Activated T-cell treated with anti-CD3 and anti-CD28 coated beads, Interleukin-2, amount 50 U/mL, for 48 hours (primary cell): ENCODE results near the gene PLK3.
"Not testable (repeated sequence)": the region's sequence is repeated elsewhere in the genome, so short reads cannot be mapped to it uniquely, and the experiment has no call there.

Experiments
- DNase-seq, 2 experiments: peaks; one replicate each; pipeline ENCODE4 v3.0.0-alpha.2; 2020

Gene PLK3

DNA sequence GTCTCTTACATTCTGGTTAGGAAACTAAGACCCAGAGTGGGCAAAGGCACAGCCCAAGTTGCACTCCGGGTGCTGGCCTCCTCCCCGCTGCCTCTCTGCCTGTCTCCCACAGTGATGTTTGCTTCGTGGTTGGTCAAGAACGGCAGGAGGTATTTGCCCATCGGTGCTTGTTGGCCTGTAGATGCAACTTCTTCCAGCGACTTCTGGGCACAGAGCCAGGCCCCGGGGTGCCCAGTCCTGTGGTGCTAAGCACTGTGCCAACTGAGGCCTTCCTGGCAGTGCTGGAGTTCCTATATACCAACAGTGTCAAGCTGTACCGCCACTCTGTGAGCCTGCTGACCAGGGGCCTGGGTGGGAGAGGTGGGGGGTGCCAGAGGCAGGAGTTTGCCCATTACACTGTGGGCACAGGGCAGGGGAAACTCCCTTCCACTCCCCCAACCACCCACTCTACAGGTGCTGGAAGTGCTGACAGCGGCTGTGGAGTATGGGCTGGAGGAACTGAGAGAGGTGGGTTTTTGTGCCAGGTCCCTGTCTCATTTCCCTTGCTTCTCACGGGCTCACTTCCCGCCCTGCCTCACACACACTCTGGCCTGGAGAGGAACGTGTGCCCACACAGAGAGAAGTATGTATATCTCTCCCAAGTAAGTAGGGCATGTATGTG lies 10.1 kb downstream of the PLK3 start:
- peak; percentile 64 to 66 for DNase-seq

DNA sequence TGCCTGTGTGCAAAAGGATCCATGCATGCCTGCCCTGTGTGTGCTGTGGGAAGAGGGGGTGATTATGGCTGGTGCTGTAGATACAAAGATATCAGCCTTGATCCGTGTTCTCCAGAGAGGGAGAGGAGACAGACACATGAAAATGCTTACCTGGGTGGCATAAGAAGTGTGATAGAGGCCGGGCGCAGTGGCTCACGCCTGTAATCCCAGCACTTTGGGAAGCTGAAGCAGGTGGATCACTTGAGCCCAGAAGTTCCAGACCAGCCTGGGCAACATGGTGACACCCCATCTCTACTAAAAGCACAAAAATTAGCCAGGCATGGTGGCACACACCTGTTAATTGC lies 10.6 kb downstream of the PLK3 start:
- DNase-seq, result not testable (repeated sequence)

DNA sequence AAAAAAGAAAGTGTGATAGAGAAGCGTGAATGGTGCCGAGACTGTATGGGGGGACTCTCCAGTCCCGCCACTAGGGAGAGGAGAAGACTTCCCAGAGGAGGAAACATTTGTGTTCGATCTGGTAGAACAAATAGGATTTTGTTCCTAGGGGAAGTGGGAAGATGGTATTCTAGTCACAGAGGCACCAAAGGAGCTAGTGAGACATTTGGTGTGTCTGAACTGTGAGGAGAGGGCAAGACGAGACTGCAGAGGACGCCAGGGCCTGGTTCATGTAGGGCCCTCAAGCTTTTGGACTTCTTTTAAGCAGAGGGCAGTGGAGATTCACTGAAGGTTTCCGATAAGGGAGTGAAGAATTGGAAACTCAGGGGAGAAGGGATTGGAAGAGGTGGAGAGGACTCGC lies 11.1 kb downstream of the PLK3 start:
- DNase-seq, result no peak

DNA sequence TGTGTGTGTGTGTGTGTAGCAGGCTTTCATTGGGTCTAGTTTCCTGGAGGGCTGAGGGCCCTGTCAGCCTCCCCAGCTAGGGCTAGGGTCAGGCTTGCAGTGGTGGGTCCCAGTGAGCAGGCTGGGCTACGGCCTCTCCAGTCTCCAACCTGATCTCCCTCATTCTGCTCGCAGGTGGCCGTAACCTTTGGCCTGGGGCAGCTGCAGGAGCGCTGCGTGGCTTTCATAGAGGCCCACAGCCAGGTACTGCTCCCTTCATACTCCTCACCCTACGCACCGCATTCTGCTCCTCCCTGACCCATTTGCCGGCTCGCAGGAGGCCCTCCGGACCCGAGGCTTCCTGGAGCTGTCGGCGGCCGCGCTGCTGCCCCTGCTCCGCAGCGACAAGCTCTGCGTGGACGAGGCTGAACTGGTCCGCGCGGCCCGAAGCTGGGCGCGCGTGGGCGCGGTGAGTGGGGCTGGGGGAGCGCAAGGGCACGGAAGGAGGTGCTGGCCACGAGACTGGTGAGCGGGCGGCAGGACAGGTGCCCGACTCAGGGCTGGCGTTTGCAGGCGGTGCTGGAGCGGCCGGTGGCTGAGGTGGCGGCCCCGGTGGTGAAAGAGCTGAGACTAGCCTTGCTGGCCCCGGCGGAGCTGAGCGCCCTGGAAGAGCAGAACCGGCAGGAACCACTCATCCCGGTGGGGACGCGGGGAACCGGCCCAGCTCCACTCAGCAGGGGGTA lies 12.8 kb downstream of the PLK3 start:
- peak in 1 of 2 experiments; percentile 36 for DNase-seq

DNA sequence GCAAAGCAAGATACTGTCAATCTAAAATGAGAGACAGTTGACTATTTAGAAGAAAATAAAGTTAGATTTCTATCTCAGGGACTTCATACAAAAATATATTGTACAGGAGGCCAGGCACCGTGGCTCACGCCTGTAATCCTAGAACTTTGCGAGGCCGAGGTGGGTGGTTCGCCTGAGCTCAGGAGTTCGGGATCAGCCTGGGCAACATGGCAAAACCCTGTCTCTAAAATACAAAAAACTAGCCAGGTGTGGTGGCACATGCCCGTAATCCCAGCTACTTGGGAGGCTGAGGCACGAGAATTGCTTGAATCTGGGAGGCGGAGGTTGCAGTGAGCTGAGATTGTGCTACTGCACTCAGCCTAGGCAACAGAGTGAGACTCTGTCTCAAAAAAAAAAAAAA lies 15.7 kb downstream of the PLK3 start:
- not testable (repeated sequence) for DNase-seq

DNA sequence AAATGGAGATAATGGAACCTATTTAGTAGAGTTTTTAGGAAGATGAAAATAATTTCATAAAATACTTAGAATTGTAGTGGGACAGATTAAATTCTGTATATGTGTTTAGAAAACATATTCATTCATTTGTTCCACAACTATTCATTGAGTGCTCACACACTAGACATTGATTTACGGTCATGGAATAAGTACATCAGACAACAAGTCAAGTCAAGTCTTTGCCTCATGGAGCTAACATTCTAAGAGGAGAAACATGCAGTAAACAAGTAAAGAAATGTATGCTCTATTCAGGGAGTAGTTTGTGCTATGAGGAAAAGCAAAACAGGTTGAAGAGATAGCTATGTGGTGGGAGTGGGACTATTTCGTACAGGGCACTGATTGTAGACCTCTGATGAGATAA lies 17.1 kb downstream of the PLK3 start:
- DNase-seq, result no peak

DNA sequence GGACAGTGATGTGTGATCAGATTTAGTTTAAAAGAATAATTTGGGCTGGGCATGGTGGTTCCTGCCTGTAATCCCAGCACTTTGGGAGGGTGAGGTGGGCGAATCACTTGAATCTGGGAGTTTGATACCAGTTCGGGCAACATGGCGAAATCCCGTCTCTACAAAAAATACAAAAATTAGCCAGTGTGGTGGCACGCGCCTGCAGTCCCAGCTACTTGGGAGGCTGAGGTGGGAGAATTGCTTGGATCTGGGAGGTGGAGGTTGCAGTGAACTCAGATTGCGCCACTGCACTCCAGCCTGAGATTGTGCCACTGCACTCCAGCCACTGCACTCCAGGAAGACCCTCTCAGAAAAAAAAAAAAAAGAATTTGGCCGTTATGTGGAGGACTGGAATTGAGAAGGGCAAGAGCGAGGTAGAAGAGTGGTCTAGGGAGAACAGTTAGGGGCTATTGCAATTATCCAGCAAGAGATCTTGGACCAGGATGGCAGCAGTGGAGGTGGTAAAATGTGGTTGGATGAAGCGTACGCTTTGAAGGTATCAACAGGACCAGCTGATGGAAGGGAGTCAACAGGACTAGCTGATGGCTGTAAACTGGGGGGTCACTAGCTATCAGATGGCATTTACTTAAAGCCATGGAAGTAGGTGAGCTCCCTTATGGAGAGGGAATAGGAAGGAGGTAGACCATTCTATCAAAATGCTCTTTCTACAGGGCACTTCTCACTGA lies 17.8 kb downstream of the PLK3 start:
- no peak for DNase-seq

DNA sequence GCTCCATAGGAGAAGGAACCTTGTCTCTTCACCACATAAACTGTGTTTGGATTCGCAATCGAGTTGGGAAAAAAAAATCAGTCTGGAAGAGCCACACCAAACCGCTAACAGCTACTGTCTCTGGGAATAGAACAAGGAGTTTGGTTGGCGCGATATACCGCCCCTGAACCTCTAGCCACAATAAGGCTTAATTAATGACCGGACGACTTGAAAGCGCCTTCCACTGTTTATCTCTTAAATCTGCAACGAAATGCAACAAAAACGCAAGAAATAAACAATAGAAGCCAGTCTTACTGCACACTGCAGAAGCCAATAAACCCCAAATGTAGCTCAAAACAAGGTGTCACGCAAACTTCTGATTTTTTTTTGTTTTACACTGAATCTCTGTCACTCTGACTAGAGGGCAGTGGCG lies 19.0 kb downstream of the PLK3 start:
- no peak for DNase-seq

DNA sequence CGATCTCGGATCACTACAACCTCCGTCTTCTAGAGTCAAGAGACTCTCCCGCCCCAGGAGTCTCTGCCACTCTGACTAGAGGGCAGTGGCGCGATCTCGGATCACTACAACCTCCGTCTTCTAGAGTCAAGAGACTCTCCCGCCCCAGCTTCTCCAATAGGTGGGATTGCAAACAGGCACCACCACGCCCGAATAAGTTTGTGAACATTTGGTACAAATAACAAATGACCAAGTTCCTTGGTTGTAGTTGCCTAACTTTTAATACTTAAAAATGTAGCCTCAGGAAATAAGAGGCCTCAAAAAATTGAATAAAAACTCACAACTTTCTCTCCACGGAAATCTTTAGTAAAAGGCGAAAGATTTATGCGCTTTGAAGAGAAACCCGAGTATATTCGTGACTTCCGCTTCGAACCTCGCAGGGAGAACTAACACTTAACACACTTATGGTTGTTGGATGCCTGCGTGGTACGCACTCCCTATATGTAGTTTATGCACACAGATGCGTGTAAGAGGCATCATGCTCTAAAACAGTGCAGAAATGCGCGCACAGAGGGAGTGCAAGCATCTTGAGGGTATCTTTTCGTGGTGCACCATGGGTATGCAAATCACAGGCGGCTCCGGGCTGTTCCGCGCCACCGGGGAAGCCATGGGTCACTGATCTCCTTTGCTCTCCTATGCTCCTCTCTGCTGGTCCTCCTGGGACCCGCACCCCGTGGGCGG lies 19.6 kb downstream of the PLK3 start:
- peak; percentile 90 to 92 for DNase-seq

DNA sequence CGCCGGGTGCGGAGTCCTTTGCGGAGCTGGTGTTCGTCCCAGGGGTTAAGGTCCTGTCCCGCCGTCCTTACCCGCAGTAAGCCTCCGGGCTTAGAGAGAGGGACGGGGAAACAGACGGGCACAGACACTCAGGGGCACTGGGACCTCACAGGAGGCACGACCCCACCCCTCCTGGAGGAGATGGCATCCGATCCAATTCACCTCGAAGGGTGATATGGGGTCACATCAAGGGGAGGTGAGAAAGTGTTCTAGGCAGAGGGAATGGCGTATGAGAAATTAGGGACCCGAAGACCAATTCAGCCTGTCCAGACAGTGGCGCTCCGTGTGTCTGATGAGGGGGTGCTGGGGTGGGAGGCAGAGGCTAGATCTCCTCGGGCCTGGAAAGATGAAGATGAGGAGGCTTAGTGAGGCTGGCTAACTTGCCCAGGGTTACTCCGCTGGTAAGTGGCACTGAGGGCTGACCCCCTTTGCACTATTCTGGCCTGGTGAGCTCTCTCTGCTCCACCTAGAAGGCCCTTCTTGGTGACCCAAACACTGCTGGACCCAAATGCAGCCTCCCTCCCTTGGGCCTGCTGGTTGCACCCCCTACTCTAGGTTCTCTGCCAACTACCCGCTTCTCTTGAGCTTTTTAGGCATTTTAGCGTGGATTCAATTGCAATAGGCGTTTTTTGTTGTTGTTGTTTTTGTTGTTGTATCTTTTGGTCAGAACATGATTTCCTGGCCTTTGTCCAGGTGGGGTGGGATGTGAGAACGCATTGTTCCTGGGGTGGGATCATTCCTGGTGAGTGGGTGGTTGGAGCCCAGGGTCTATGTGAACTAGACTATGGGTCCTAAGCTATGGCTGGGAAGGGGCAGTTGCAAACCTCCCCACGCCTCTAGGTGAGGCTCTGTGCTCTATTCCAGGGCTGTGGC lies 20.4 kb downstream of the PLK3 start:
- no peak for DNase-seq

DNA sequence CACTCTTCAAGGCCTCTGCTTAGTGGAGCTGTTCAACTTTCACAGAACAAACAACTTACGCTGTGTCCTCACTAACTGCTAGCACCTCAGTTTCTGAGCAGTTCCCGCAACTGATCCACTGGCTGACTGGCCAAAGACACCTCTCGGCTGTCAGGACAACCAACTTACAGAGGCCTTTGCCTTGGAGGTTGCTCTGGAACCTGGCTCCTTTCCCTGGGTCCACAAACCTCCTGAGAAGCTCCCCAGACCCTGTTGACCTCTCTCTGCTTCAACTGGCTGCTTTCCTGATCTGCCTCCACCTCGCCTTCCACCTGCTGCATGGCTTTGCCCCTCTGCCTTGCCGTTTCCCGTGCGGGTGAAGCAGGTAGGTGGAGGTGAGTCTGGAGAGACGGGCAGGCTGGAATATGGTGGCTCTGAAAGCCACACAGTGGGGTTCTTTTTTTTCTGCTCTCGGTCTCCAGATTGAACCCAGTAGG lies 21.1 kb downstream of the PLK3 start:
- no peak for DNase-seq

DNA sequence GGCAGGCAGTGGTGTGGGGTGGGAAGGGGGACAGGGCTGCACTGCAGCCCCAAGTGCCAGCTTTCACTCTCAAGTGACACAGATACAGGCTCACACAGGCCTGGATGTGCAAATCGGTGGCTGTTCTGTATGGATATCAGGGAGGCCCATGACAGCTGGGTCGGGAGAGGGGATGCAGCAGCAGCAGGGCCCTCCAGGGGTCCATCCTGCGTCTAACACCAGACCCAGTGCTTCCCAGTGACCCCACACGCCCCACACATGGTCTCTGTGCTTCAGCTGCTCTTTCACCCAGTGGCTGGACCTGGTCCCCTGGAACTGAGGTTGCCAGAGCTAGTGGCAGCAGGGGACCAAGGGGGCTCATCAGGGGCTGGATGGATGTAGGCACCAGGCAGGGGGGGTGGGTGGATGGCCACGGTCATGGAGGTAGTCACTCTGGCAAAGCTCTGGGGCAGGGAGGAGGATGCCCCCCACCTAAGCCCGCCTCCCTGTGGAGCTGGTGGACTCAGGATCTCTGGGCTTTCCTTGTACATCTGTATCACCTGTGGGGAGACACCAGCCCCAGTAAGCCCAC lies 22.0 kb downstream of the PLK3 start:
- DNase-seq, result no peak

DNA sequence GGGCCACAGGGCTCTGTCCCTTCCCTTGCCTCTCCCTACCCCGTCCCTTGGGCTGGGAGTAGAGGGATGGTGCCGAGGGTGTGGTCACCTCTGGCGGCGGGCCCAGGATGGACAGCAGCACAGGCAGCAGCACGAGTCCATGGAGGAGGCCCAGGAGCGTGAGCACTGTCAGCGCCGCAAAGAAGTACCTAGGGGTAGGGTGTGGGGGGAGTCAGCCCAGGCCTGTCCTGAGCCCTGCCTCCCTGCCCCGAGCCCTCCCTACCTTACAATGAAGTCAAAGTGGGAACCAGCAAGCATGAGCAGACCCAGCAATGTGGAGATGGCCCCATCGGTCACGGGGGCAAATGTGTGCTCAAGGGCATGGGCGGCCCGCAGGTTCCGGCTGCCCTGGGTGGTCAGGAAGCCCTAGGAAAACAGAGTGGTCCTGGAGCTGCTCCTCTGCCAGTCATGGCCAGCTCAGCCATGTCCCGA lies 22.8 kb downstream of the PLK3 start:
- DNase-seq, result no peak

DNA sequence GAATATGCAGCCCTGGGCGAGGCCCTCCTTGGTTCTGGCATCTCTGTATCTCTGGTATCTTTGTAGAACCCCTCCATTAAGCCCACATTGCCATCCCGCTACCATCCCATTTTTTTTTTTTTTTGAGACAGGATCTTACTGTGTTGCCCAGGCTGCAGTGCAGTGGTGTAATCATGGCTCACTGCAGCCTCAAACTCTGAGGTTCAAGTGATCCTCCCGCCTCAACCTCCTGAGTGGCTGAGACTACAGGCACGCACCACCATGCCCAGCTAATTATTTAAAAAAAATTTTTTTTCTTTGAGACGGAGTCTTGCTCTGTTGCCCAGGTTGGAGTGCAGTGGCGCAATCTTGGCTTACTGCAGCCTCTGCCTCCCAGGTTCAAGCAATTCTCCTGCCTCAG lies 24.2 kb downstream of the PLK3 start:
- not testable (repeated sequence) for DNase-seq

DNA sequence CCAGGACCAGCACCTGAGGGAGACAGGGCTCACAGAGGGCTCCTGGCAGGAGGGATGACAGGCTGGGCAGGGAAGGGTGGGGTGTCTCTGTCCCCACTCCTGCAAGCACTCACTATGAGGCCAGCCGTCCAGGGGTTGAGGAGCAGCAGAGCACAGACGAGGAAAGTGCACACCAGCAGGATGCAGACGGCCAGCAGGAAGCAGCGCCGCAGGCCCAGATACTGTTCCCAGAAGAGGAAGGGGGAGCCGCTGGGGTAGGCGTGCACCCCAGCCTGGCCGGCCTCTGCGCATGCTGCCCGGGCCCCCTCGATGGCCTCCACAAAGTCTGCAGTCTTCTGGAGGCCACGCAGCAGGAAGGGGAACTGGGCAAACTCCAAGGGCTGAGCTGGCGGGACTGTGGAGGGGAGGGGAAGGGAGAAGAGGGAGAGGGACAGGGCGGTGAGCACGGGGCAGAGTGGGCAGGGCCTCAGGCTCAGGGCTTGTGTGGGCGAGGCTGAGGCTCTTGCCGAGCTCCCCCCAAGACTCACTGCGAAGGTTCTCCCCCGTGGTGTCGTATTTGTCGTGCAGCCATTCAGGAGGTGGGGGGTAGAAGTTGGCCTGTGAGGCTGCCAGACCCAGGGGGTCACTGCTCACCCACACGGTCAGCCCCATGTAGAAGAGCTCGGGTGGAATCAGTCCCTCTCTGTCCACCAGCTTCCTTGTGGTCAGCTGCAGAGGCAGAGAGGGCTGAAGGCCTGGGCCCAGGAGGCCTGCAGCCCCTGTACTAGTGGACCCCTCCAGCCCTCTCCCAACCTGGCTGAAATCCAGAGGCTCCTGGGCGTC lies 26.4 kb downstream of the PLK3 start:
- DNase-seq, result no peak

DNA sequence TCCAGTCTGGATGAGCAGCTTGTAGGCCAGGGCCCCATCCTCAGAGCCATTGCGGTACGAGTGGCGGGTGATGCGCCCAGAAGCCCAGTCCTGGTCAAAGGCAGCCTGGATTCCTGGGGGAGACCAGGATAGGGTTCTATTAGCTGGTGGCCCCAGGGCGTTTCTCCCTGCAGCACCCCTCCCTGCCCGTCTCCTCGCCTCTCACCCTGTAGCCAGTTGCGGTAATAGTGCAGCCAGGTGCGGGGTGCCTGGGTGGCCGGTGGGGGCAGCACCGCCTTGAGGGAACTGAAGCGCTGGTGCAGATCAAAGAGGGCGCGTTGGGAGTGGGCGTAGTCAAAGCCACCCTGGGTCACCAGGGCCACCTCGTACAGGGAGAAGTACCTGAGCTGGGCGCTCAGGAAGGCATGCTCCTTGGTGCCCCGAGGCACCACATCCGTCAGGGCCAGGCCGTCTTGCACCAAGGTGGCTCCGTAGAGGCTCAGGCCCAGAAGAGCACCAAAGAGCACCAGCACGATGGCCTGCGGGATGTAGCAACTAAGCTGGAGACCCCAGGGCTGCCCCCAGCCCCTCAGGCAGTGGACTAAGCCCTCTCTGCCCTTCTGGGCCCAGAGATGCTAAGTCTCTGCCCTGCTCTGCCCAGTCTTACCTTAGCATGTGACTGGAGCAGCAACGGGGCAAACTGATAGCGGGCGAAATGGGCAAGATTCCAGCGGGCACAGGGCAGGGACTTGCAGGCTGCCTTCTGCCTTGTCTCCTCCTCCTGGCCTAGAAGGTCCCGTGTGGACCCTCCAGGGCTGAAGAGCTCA lies 27.2 kb downstream of the PLK3 start:
- no peak for DNase-seq

DNA sequence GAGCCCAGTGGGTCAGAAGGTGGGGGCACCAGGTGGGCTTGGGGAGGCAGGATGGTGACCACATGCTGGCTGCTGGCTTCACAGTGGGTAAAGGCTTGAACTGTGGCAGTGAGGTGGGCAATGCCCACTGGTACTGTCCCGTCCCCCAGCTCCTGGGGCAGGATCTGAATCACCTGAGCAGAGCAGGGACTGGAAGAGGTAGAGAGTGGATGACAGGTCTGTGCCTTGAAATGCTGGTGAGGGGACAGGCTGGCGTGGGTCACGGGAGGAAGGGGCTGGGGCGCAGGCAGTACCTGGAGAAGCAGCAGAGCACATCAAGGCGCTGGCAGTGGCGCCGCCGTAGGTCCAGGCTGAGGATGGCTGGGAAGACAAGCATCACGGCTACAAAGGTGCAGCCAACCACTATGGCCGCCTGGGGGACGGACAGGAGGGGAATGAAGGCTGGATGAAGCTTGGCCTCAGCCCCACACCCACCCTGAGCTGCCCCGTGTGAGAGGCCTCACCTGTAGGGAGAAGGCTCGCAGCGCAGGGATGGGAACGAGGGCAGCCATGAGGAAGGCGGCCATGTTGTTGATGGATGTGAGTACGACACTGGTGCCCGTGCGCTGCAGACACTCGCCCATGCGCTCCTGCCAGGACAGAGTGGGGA lies 27.9 kb downstream of the PLK3 start:
- DNase-seq, result no peak

DNA sequence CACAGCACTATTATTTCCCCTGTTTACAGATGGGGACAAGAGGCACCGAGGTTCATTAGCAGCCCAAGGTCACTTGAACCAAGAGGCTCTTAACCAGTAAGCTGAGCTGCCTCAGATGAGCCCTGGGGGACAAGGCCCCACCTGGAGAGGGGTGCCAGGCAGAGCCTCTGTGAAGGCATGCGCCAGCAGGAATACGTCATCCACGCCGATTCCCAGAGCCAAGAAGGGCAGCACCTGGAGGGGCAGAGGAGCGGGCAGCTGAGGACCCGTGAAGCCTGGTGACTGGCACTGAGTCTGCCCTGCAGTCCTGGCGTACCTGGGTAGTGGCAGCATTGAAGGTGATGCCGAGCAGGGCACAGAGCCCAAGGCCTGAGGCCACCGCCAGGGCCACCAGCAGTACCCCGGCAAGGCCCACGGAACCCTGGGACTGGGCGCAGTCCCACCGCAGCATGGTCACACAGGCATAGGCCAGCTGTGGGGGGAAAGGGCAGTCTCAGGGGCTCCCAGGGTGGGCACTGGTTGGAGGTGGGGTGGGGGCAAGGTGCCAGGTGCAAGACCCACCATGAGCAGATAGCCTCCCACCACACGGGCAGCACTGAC lies 28.8 kb downstream of the PLK3 start:
- no peak for DNase-seq
